HG03378 (cell line): ENCODE results near the gene HMGN2.

ENCODE experiments used
- ATAC-seq: cut with Tn5 transposase; IDR thresholded peaks from one replicate; pipeline ENCODE4 v1.9.1; 2021; ENCODE audit warnings: mild to moderate bottlenecking, moderate library complexity; ENCODE audit not compliant: unreplicated experiment

The HMGN2 gene

GRCh38 chr1:26472320-26472900, at the start of gene HMGN2:
Gene HMGN2, plus strand, starts transcription at chr1:26472440. Its CDS starts 173 bp downstream, at chr1:26472613.
- ATAC-seq = peak; percentile 46

- ATAC-seq = no peak
These were observed 42.5 kb upstream of the HMGN2 start for GRCh38 chr1:26429721-26430120.

- ATAC-seq = peak; percentile 88
These were observed 40.1 kb upstream of the HMGN2 start, which contains the start of gene DHDDS for GRCh38 chr1:26431979-26432695. Gene DHDDS, plus strand, starts transcription at chr1:26432321. Its CDS starts 625 bp downstream, at chr1:26432946.

GRCh38 chr1:26432793-26433192, 39.4 kb upstream of the HMGN2 start:
- no peak for ATAC-seq

- no peak for ATAC-seq
These were observed 38.0 kb upstream of the HMGN2 start for GRCh38 chr1:26434161-26434752.

- ATAC-seq = no peak
These were observed 34.2 kb upstream of the HMGN2 start for GRCh38 chr1:26438041-26438440.

GRCh38 chr1:26440259-26440658, 32.0 kb upstream of the HMGN2 start:
- ATAC-seq = no peak

GRCh38 chr1:26449868-26450267, 22.4 kb upstream of the HMGN2 start:
- ATAC-seq = no peak

GRCh38 chr1:26450908-26451307, 21.3 kb upstream of the HMGN2 start:
- ATAC-seq = no peak

- ATAC-seq = no peak
These were observed 19.6 kb upstream of the HMGN2 start for GRCh38 chr1:26452459-26453183.

- ATAC-seq = no peak
These were observed 13.1 kb upstream of the HMGN2 start for GRCh38 chr1:26459148-26459547.

GRCh38 chr1:26459573-26460031, 12.6 kb upstream of the HMGN2 start:
- ATAC-seq = no peak

GRCh38 chr1:26468911-26469310, 3.3 kb upstream of the HMGN2 start:
- no peak for ATAC-seq

- no peak for ATAC-seq
These were observed 2.7 kb upstream of the HMGN2 start for GRCh38 chr1:26469558-26469957.

- ATAC-seq = no peak
These were observed 1.3 kb upstream of the HMGN2 start for GRCh38 chr1:26470878-26471497.

GRCh38 chr1:26471498-26472319, 531 bp upstream of the HMGN2 start:
- ATAC-seq = peak; percentile 13

GRCh38 chr1:26472901-26473845, 933 bp downstream of the HMGN2 start:
- peak; percentile 51 for ATAC-seq

GRCh38 chr1:26474818-26475217, 2.6 kb downstream of the HMGN2 start:
- no peak for ATAC-seq

- ATAC-seq = no peak
These were observed 3.7 kb downstream of the HMGN2 start for GRCh38 chr1:26475989-26476388.
